AG10803 (cell line): ENCODE results near the gene KCNQ1OT1.

ENCODE experiments used
- DNase-seq: peaks from one replicate; pipeline ENCODE4 v3.0.0; 2010; ENCODE audit warnings: low read depth
- H3K4me3 ChIP-seq: 2 replicates; pipeline ENCODE4 v1.5.1; 2011; ENCODE audit warnings: mild to moderate bottlenecking, low read length, control low read depth
- TF ChIP-seq, protein P1 (sequence below): conservative IDR thresholded peaks from 2 replicates; pipeline ENCODE4 v1.5.1; 2011; ENCODE audit warnings: mild to moderate bottlenecking, low read length, control low read depth, inconsistent platforms

KCNQ1OT1 gene

DNA sequence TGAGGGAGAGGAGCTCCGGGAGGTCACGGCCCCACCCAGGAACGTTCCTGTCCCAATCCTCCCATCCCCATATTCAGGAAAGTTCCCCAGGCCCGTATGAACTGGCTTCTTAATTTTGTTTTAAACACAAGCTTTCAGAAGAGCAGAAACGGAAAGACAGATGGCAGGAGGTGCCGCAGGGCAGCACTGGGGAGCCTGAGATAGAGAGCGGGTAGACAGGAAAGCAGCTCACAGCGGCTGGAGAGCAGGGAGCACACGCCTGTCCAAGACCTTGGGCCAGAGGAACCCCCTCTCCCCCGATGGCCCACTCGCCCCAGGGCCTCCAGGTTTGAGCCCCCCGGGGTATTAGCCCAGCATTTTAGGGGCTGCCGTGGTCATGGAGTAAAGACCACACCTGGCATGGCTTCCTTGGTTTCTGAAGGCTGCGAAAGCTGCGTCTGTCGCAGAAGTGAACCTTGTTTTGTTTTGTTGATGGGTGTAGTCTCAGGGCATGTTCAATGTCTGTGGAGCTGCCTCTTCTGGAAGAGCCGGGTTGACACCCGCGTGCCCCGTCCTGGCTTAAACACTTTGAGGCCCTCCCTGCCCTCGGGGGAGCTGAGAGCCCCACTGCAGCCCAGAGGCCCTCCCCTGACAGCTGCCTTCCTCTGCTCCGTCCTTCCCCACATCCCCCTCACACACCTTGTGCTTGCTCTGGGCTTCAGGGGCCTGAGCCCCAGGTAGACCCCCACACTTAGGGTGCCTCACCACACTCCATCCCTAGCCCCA is 17.9 kb upstream of the KCNQ1OT1 start:
- H3K4me3 ChIP-seq, result no peak overlapping the region
- DNase-seq, result no peak
- TF ChIP-seq, protein P1, sequence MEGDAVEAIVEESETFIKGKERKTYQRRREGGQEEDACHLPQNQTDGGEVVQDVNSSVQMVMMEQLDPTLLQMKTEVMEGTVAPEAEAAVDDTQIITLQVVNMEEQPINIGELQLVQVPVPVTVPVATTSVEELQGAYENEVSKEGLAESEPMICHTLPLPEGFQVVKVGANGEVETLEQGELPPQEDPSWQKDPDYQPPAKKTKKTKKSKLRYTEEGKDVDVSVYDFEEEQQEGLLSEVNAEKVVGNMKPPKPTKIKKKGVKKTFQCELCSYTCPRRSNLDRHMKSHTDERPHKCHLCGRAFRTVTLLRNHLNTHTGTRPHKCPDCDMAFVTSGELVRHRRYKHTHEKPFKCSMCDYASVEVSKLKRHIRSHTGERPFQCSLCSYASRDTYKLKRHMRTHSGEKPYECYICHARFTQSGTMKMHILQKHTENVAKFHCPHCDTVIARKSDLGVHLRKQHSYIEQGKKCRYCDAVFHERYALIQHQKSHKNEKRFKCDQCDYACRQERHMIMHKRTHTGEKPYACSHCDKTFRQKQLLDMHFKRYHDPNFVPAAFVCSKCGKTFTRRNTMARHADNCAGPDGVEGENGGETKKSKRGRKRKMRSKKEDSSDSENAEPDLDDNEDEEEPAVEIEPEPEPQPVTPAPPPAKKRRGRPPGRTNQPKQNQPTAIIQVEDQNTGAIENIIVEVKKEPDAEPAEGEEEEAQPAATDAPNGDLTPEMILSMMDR, result no peak

- no peak overlapping the region for H3K4me3 ChIP-seq
- TF ChIP-seq, protein P1, result no peak
- no peak for DNase-seq
Measured at GRCh38 chr11:2716376-2717095, 16.7 kb upstream of the KCNQ1OT1 start.

DNA sequence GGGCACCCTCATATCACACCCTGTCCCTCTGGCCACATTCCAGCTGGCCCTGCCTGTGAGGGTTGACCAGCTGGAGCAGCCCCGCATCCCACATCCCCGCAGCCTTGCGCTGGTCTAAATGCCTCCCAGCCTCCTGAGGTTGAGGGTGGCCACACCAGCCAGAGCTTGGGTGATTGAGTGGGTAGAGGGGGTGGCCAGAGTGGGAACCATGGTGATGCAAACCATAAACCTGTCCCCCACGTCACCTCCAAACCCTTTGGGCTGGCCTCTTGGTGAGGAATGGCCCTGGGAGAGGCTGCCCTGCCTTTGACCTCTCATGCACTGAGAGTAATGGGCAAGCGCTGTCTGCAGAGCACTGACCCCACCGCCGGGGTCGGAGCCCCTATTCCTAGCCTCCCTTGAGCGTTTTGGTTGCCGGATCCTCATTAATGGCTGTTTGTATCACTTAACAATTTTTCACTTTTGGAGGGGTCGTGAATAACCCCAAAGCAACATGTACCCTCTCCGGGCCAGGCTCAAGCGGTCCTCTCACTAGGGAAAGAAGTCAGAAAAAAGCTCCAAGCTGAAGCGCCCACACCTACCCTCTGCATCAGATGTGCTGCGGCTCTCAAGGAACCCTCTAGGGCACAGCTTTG is 16.0 kb upstream of the KCNQ1OT1 start:
- TF ChIP-seq, protein P1, result no peak
- H3K4me3 ChIP-seq, result no peak overlapping the region
- no peak for DNase-seq

DNA sequence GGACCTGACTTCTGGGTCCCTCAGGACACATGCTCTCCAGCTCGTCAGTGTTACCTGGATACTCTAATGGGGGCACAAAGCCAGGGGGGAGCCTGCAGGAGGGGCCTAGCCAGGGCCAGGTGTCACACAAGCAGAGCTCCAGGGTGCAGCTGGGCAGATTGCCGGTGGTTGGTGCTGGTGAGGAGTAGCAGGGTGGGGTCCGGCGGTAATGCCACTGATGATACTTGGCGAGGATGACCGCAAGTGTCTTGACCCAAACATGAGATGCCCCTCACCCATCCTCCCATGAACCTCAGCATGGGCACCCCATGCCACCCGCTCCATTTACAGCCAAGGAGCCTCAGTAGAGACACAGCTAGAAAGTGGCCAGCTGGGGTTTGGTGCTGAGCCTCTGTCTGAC is 15.1 kb upstream of the KCNQ1OT1 start:
- H3K4me3 ChIP-seq, result no peak overlapping the region
- DNase-seq, result no peak
- TF ChIP-seq, protein P1, result no peak

DNA sequence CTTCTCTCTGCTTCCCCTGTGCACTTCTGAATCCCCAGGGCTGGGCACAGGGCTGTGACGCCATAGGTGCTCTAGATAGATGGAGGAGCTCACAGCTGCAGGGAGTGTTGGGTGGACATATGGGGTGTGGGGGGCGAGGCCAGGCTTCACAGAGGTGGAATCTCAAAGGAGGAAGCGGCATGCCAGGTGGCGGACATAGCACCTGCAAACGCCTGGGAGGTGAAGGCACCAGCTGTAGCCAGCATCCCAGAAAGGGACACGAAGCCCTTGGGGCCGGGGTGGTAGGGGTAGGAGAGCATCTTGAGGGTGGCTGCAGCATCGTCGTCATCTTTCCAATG is 14.6 kb upstream of the KCNQ1OT1 start:
- TF ChIP-seq, protein P1, result no peak
- no peak for DNase-seq
- no peak overlapping the region for H3K4me3 ChIP-seq

DNA sequence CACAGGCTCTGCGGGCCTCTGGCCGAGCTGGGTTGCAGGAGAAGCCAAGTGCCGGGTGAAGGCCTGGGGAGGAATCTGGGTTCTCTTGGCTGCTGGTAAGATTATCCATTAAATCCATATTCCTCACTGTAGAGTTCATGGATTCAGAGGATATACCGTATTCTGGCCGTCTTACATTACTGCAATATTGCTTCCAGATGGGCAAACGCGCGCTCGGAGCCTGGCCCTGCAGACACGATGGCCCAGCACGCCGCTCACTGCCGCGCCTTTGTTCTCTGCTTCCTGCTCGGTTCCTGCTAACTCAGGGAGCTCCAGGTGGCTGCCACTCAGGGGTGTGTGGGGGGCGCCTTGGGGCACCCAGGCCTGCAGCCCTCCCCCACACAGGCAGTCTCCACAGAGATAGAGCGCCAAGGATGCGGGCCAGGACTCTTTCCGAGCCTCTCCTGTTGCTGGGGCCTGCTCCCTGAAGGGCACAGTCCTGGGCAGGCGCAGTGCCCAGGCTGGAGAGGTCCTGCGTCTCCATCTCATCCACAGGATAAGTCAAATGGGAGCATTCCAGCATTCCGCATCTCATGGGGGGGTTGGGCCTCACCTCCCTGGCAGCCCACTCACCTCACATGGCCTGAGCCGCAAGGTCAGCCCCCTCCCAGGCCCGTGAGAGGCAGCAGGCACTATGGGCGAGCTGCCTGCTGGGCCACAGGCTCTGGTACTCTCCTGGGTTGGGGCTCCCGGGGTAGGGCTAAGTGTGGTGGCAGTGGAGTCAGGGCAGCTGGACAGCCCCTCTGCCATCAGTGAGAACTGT is 14.1 kb upstream of the KCNQ1OT1 start:
- no peak overlapping the region for H3K4me3 ChIP-seq
- no peak for DNase-seq
- TF ChIP-seq, protein P1, result no peak
